Progenitor cell of endocrine pancreas (in vitro differentiated cells): ENCODE results near the gene ZSWIM5. TPM values are rescaled to one million over a fixed set of nuclear protein-coding genes. Genes with fewer than 3 reads are reported as not detected.
"Not testable (repeated sequence)": the region's sequence is repeated elsewhere in the genome, so short reads cannot be mapped to it uniquely, and the experiment has no call there.

ENCODE experiments used
- DNase-seq: peaks from one replicate; pipeline ENCODE4 v3.0.0; 2021; ENCODE audit warnings: low spot score; ENCODE audit not compliant: unreplicated experiment
- H3K27ac Mint-ChIP-seq: 2 replicates; pipeline ENCODE4 v1.8.0; 2021; ENCODE audit warnings: mild to moderate bottlenecking, moderate library complexity, mixed read lengths
- H3K27me3 Mint-ChIP-seq: 2 replicates; pipeline ENCODE4 v1.8.0; 2021; ENCODE audit warnings: mixed read lengths
- H3K36me3 Mint-ChIP-seq: 2 replicates; pipeline ENCODE4 v1.8.0; 2022; ENCODE audit warnings: mixed read lengths; ENCODE audit not compliant: insufficient read depth
- H3K4me1 Mint-ChIP-seq: 2 replicates; pipeline ENCODE4 v1.8.0; 2021; ENCODE audit warnings: low read depth, mixed read lengths
- H3K4me3 Mint-ChIP-seq: 2 replicates; pipeline ENCODE4 v1.8.0; 2021; ENCODE audit warnings: low read depth, mild to moderate bottlenecking, moderate library complexity, mixed read lengths
- H3K9me3 Mint-ChIP-seq: 2 replicates; pipeline ENCODE4 v1.8.0; 2021; ENCODE audit warnings: low read depth, mixed read lengths
- total RNA-seq: library from RNA; stranded (reverse); gene quantifications from 2 replicates; pipeline ENCODE4 v1.2.1, GENCODE V29; 2021
- TF ChIP-seq, protein P1 (sequence below): fragments of 200-600 bp; sonication (generic); IDR thresholded peaks from one replicate; pipeline ENCODE4 v1.5.0; 2021; ENCODE audit warnings: antibody characterized with exemption, mild to moderate bottlenecking; ENCODE audit not compliant: unreplicated experiment

Gene ZSWIM5
- total RNA-seq, 1 donor from 2014 or later: 9.2 TPM

DNA sequence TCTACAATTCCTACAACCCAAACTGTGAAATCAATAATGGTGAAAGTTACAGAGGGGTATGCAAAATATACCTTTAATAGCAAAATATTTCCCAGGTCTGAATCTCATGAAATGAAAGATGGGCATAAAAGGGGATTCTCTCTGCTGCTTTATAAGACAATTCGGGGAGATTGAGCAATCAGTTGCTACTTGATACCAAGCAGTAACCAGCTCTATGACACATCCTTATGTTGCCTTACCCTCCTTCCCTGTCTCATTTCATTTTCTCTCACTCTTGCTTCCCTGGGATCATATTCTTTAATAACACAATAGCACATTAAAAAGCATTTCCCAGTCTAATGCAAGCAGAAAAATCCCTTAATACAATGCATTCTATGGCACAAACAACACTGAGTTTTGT is 29.0 kb downstream of the ZSWIM5 start:
- H3K9me3 Mint-ChIP-seq: peaks cover 17% of the 10 kb centered on the region
- TF ChIP-seq, protein P1, sequence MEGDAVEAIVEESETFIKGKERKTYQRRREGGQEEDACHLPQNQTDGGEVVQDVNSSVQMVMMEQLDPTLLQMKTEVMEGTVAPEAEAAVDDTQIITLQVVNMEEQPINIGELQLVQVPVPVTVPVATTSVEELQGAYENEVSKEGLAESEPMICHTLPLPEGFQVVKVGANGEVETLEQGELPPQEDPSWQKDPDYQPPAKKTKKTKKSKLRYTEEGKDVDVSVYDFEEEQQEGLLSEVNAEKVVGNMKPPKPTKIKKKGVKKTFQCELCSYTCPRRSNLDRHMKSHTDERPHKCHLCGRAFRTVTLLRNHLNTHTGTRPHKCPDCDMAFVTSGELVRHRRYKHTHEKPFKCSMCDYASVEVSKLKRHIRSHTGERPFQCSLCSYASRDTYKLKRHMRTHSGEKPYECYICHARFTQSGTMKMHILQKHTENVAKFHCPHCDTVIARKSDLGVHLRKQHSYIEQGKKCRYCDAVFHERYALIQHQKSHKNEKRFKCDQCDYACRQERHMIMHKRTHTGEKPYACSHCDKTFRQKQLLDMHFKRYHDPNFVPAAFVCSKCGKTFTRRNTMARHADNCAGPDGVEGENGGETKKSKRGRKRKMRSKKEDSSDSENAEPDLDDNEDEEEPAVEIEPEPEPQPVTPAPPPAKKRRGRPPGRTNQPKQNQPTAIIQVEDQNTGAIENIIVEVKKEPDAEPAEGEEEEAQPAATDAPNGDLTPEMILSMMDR: no peak
- no peak overlapping the region for H3K4me3 Mint-ChIP-seq
- H3K27ac Mint-ChIP-seq: no peak overlapping the region
- peaks cover 3% of the 10 kb centered on the region for H3K36me3 Mint-ChIP-seq
- H3K4me1 Mint-ChIP-seq: peaks cover 4% of the 10 kb centered on the region
- no peaks in the 10 kb centered on the region for H3K27me3 Mint-ChIP-seq
- DNase-seq: no peak

DNA sequence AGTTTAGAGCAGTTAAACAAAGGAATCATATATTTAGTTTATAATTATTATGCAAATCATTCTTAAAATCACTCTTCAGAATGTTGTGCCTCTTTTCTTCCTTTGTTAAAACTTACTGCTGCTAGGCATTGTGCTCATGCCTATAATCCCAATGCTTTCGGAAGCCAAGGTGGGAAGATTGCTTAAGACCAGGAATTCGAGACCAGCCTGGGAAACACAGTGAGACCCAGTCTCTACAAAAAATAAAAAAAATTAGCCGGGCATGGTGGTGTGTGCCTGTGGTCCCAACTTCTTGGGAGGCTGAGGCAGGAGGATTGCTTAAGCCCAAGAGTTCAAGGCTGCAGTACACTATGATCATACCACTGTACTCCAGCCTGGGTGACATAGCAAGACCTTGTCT is 33.6 kb downstream of the ZSWIM5 start:
- Mint-ChIP-seq H3K27ac (no peak overlapping the region), H3K27me3 (no peaks in the 10 kb centered on the region), H3K36me3 (no peaks in the 10 kb centered on the region), H3K4me3 (no peak overlapping the region), H3K4me1 (peaks cover 11% of the 10 kb centered on the region), H3K9me3 (peaks cover 3% of the 10 kb centered on the region)
- DNase-seq: no peak
- TF ChIP-seq, protein P1: no peak

DNA sequence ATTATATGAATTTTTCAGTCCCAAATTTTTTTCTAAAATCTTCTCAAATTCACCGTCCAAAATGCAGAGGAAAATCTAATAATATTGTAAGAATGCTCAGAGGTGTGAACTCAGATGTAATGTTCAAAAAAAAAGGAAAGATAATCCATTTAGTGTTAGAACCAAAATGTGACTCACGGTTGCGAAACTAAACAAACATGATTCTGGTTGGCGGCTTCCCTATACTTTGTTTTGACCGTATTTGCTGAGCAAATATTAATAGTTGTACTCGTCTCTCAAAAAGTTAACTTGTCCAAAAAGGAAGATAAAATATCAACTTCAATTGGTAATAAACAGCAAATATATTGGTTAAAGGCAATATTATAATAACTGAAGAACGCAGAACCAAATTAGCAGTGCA is 34.4 kb downstream of the ZSWIM5 start:
- Mint-ChIP-seq H3K4me1 (peaks cover 11% of the 10 kb centered on the region), H3K36me3 (no peaks in the 10 kb centered on the region), H3K4me3 (no peak overlapping the region), H3K9me3 (peaks cover 3% of the 10 kb centered on the region), H3K27me3 (no peaks in the 10 kb centered on the region), H3K27ac (no peak overlapping the region)
- TF ChIP-seq, protein P1: no peak
- no peak for DNase-seq

DNA sequence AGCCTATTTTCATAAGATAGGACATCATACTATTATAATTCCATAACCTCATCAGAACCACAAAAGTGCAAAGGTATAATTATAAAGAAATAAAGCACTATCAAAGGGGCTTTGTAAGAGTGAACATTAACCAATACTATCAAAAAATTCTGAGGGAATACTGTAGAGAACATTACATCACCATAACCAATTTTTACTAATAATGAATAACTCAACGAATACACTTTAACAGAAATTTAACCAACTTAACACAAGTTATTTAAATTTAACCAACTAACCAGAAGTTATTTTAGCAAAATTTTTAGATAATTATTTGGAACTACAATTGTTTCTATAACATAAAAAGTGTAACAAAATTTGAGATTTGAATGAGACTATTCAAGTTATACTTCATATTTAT is 34.8 kb downstream of the ZSWIM5 start:
- no peaks in the 10 kb centered on the region for H3K9me3 Mint-ChIP-seq
- H3K4me1 Mint-ChIP-seq: peaks cover 8% of the 10 kb centered on the region
- H3K36me3 Mint-ChIP-seq: no peaks in the 10 kb centered on the region
- DNase-seq: no peak
- no peaks in the 10 kb centered on the region for H3K27me3 Mint-ChIP-seq
- TF ChIP-seq, protein P1: no peak
- H3K27ac Mint-ChIP-seq: no peak overlapping the region
- H3K4me3 Mint-ChIP-seq: no peak overlapping the region

DNA sequence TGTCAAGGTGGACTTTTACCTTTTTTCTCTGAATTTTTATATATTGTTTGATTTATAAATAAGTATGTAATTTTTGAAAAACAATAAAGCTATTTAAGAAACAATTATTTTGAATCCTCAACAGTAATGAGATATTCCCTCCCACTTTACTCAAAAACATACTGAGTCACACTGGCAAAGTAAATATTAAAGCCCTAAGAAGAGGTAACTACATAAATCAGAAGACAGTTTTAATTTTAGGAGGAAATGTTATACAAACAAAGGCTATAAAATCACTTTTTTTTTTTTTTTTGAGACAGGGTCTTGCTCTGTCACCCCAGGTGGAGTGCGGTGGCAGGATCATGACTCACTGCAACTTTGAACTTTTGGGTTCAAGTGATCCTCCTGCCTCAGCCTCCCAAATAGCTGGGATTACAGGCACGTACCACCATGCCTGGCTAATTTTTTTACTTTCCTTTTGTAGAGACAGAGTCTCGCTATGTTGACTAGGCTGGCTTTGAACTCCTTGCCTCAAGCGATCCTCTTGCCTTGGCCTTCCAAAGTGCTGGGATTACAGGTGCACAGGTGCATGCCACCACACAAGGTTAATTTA is 36.2 kb downstream of the ZSWIM5 start:
- Mint-ChIP-seq H3K27me3 (no peaks in the 10 kb centered on the region), H3K4me1 (peaks cover 7% of the 10 kb centered on the region), H3K27ac (no peak overlapping the region)

DNA sequence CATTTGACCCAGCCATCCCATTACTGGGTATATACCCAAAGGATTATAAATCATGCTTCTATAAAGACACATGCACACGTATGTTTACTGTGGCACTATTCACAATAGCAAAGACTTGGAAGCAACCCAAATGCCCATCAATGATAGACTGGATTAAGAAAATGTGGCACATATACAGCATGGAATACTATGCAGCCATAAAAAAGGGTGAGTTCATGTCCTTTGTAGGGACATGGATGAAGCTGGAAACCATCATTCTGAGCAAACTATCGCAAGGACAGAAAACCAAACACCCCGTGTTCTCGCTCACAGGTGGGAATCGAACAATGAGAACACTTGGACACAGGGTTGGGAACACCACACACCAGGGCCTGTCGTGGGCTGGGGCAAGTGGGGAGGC is 38.5 kb downstream of the ZSWIM5 start:
- not testable (repeated sequence) for DNase-seq, H3K4me1 Mint-ChIP-seq, H3K36me3 Mint-ChIP-seq, H3K27me3 Mint-ChIP-seq, H3K4me3 Mint-ChIP-seq, H3K27ac Mint-ChIP-seq
- H3K9me3 Mint-ChIP-seq: peaks cover 23% of the 10 kb centered on the region

More for the DNA sequence above, 36.2 kb downstream of the ZSWIM5 start:
- TF ChIP-seq, protein P1: no peak
- Mint-ChIP-seq H3K36me3 (no peaks in the 10 kb centered on the region), H3K9me3 (peaks cover 8% of the 10 kb centered on the region), H3K4me3 (no peak overlapping the region)
- DNase-seq: no peak

DNA sequence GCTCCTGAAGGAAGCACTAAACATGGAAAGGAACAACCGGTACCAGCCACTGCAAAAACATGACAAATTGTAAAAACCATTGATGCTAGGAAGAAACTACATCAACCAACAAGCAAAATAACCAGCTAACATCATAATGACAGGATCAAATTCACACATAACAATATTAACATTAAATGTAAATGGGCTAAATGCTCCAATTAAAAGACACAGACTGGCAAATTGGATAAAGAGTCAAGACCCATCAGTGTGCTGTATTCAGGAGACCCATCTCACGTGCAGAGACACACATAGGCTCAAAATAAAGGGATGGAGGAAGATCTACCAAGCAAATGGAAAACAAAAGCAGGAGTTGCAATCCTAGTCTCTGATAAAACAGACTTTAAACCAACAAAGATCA is 42.1 kb downstream of the ZSWIM5 start:
- DNase-seq, H3K27me3 Mint-ChIP-seq, H3K4me3 Mint-ChIP-seq, H3K36me3 Mint-ChIP-seq, H3K27ac Mint-ChIP-seq, H3K4me1 Mint-ChIP-seq: not testable (repeated sequence)
- peaks cover 26% of the 10 kb centered on the region for H3K9me3 Mint-ChIP-seq

DNA sequence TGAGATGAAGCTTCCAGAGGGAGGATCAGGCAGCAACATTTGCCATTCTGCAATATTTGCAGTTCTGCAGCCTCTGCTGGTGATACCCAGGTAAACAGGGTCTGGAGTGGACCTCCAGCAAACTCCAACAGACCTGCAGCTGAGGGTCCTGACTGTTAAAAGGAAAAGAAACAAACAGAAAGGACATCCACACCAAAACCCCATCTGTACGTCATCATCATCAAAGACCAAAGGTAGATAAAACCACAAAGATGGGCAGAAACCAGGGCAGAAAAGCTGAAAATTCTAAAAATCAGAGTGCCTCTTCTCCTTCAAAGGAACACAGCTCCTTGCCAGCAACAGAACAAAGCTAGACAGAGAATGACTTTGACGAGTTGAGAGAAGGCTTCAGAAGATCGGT is 43.3 kb downstream of the ZSWIM5 start:
- peaks cover 26% of the 10 kb centered on the region for H3K9me3 Mint-ChIP-seq
- H3K4me1 Mint-ChIP-seq, H3K27me3 Mint-ChIP-seq, H3K36me3 Mint-ChIP-seq, H3K4me3 Mint-ChIP-seq, DNase-seq, H3K27ac Mint-ChIP-seq: not testable (repeated sequence)
